Right forelimb (tissue), 1 donor: ENCODE measurements around the gene POM121.
"Not testable (repeated sequence)": the region's sequence is repeated elsewhere in the genome, so short reads cannot be mapped to it uniquely, and the experiment has no call there.

Experiments
- DNase-seq: peaks from one replicate; pipeline ENCODE4 v3.0.0-alpha.2; 2018

The POM121 gene

GRCh38 chr7:72950432-72950831 lies 25.5 kb downstream of the POM121 start:
- not testable (repeated sequence) for DNase-seq

GRCh38 chr7:72953901-72954562 lies 29.1 kb downstream of the POM121 start:
- DNase-seq = not testable (repeated sequence)

GRCh38 chr7:72954563-72955198 lies 29.8 kb downstream of the POM121 start:
- DNase-seq = not testable (repeated sequence)

- not testable (repeated sequence) for DNase-seq
These were observed 35.1 kb downstream of the POM121 start for GRCh38 chr7:72960029-72960428.

- not testable (repeated sequence) for DNase-seq
These were observed 35.9 kb downstream of the POM121 start for GRCh38 chr7:72960626-72961345.

GRCh38 chr7:72961346-72961650 lies 36.4 kb downstream of the POM121 start:
- not testable (repeated sequence) for DNase-seq

GRCh38 chr7:72963056-72963455 lies 38.2 kb downstream of the POM121 start:
- not testable (repeated sequence) for DNase-seq

- DNase-seq = not testable (repeated sequence)
These were observed 40.5 kb downstream of the POM121 start for GRCh38 chr7:72965186-72965975.

- not testable (repeated sequence) for DNase-seq
These were observed 42.0 kb downstream of the POM121 start for GRCh38 chr7:72966892-72967291.

- DNase-seq = not testable (repeated sequence)
These were observed 44.2 kb downstream of the POM121 start, which contains the start of gene TRIM74 for GRCh38 chr7:72968980-72969516. Gene TRIM74 (minus strand): TSS chr7:72969466. CDS start chr7:72966157, 3,309 bp downstream.

- not testable (repeated sequence) for DNase-seq
These were observed 44.8 kb downstream of the POM121 start for GRCh38 chr7:72969688-72970087.

GRCh38 chr7:72971505-72971904 lies 46.6 kb downstream of the POM121 start:
- DNase-seq = not testable (repeated sequence)

- DNase-seq = not testable (repeated sequence)
These were observed 49.9 kb downstream of the POM121 start for GRCh38 chr7:72974781-72975180.

GRCh38 chr7:72975656-72976286 lies 50.9 kb downstream of the POM121 start:
- DNase-seq = peak; percentile 49

GRCh38 chr7:72976434-72976833 lies 51.5 kb downstream of the POM121 start:
- not testable (repeated sequence) for DNase-seq

- DNase-seq = not testable (repeated sequence)
These were observed 55.5 kb downstream of the POM121 start for GRCh38 chr7:72980382-72980781.

GRCh38 chr7:72982084-72982483 lies 57.2 kb downstream of the POM121 start:
- DNase-seq = not testable (repeated sequence)

GRCh38 chr7:72990146-72990913 lies 65.4 kb downstream of the POM121 start:
- not testable (repeated sequence) for DNase-seq

GRCh38 chr7:72995484-72995883 lies 70.6 kb downstream of the POM121 start:
- not testable (repeated sequence) for DNase-seq

- not testable (repeated sequence) for DNase-seq
These were observed 72.6 kb downstream of the POM121 start for GRCh38 chr7:72997447-72997846.

GRCh38 chr7:72997887-72998468 lies 73.1 kb downstream of the POM121 start:
- DNase-seq = not testable (repeated sequence)
